GM12878 (cell line): ENCODE measurements around the gene ABR. TPM values are rescaled to one million over a fixed set of nuclear protein-coding genes. Genes with fewer than 3 reads are reported as not detected.

Experiments used
- ATAC-seq: fragments of 200-7000 bp; cut with Tn5 transposase; 3 replicates; pipeline ENCODE4 v1.9.1; 2020; ENCODE audit warnings: mild to moderate bottlenecking, moderate library complexity
- BruUV-seq: library from RNA; stranded (reverse); fragments of 400-500 nt; replicated peaks from 2 replicates; lab custom pipeline; 2021; lab: Mats Ljungman, UMichigan
- CTCF ChIA-PET: fragments of 300-600 bp; sonication (Branson Sonifier 250); formaldehyde crosslinking; extraction: SDS; loops from one replicate; lab custom pipeline; 2021; ENCODE audit warnings: inconsistent platforms; lab: Yijun Ruan, JAX
- POLR2A ChIA-PET: fragments of 350-600 bp; formaldehyde crosslinking; extraction: SDS; loops from one replicate; lab custom pipeline; 2021; ENCODE audit warnings: inconsistent platforms; lab: Charles Lee
- RAD21 ChIA-PET: fragments of 300-600 bp; sonication (Branson Sonifier 250); formaldehyde crosslinking; loops from one replicate; lab custom pipeline; 2023; ENCODE audit warnings: antibody characterized with exemption; ENCODE audit not compliant: unreplicated experiment; lab: Charles Lee
- SMC1A ChIA-PET: fragments of 300-600 bp; sonication (Branson Sonifier 250); formaldehyde crosslinking; loops from one replicate; lab custom pipeline; 2023; ENCODE audit not compliant: unreplicated experiment, uncharacterized antibody; lab: Charles Lee
- DNase-seq: peaks from one replicate; pipeline ENCODE4 v3.0.0-alpha.2; 2011; ENCODE audit warnings: low read depth, low spot score
- FAIRE-seq: peaks from 3 replicates; lab custom pipeline; 2011; peaks lifted over from hg19 to GRCh38; lab: Jason Lieb, UNC
- H2AFZ ChIP-seq: 2 replicates; pipeline ENCODE4 v1.6.0; 2011; ENCODE audit warnings: low read depth, low read length, control low read depth; ENCODE audit not compliant: control insufficient read depth
- H3K27ac ChIP-seq: 2 replicates; pipeline ENCODE4 v1.5.1; 2011; ENCODE audit warnings: control low read depth; ENCODE audit not compliant: control insufficient read depth, insufficient read depth
- H3K27me3 ChIP-seq, 2 experiments: replicated peaks in 1 of 2; 2 replicates each; pipeline versions ENCODE4 v1.6.0 to v1.6.1; 2011; ENCODE audit warnings: low read length in 1 of 2; ENCODE audit not compliant: control insufficient read depth in 2 of 2, insufficient read depth in 2 of 2
- H3K36me3 ChIP-seq, 2 experiments: 2 replicates each; pipeline ENCODE4 v1.5.1; 2011; ENCODE audit warnings: low read length in 1 of 2; ENCODE audit not compliant: control insufficient read depth in 2 of 2, insufficient read depth in 2 of 2
- H3K4me1 ChIP-seq: 2 replicates; pipeline ENCODE4 v1.6.1; 2011; ENCODE audit warnings: mild to moderate bottlenecking, low read length, moderate library complexity, mixed read lengths; ENCODE audit not compliant: control insufficient read depth, insufficient read depth
- H3K4me2 ChIP-seq: 2 replicates; pipeline ENCODE4 v1.6.0; 2011; ENCODE audit warnings: control low read depth; ENCODE audit not compliant: control insufficient read depth, insufficient read depth
- H3K4me3 ChIP-seq: fragments of 200-600 bp; sonication (generic); 2 replicates; pipeline ENCODE4 v1.5.1; 2016
- H3K79me2 ChIP-seq: 2 replicates; pipeline ENCODE4 v1.6.0; 2011; ENCODE audit warnings: low read length; ENCODE audit not compliant: control insufficient read depth, insufficient read depth
- H3K9ac ChIP-seq: 2 replicates; pipeline ENCODE4 v1.8.0; 2011; ENCODE audit warnings: low read length, control low read depth, mixed read lengths; ENCODE audit not compliant: control insufficient read depth, insufficient read depth
- H3K9me3 ChIP-seq: replicated peaks from 3 replicates; pipeline ENCODE4 v1.5.1; 2011; ENCODE audit warnings: mild to moderate bottlenecking, low read length; ENCODE audit not compliant: control insufficient read depth, insufficient read depth
- H4K20me1 ChIP-seq: 2 replicates; pipeline ENCODE4 v1.6.0; 2011; ENCODE audit not compliant: control insufficient read depth, insufficient read depth
- HDAC2 ChIP-seq: fragments of 200-600 bp; sonication (generic); IDR thresholded peaks from 2 replicates; pipeline ENCODE4 v1.6.1; 2017
- HDAC6 ChIP-seq: fragments of 200-600 bp; sonication (generic); IDR thresholded peaks from one replicate; pipeline ENCODE4 v1.8.0; 2017; ENCODE audit warnings: antibody characterized with exemption; ENCODE audit not compliant: unreplicated experiment
- NR2C1 ChIP-seq: fragments of 450-650 bp; IDR thresholded peaks from 2 replicates; pipeline ENCODE4 v1.6.1; 2017; ENCODE audit warnings: antibody characterized with exemption, mild to moderate bottlenecking, moderate library complexity
- PBX3 ChIP-seq: IDR thresholded peaks from 2 replicates; pipeline ENCODE4 v1.6.1; 2011; ENCODE audit warnings: mild to moderate bottlenecking, low read depth, low read length, moderate library complexity; ENCODE audit not compliant: insufficient replicate concordance
- PRDM15 ChIP-seq: fragments of 450-650 bp; formaldehyde crosslinking; IDR thresholded peaks from 2 replicates; pipeline ENCODE4 v1.4.0; 2020; ENCODE audit warnings: mild to moderate bottlenecking, moderate library complexity
- RCOR1 ChIP-seq: conservative IDR thresholded peaks from 2 replicates; pipeline ENCODE4 v1.6.1; 2012; ENCODE audit warnings: low read depth, low read length, improper control_type of control experiment
- WGBS: methylation state at CpG from one replicate; pipeline ENCODE4 v1.1.6; 2016; ENCODE audit warnings: low lambda C conversion rate; ENCODE audit not compliant: insufficient replicate concordance, insufficient coverage; ENCODE audit errors: missing lambda C conversion rate; 5-methylcytosine and 5-hydroxymethylcytosine counted together
- in situ Hi-C: fragments of 300-500 bp; cut with MboI; formaldehyde crosslinking; loops from 9 replicates; pipeline ENCODE4 v1.14.3; 2018; ENCODE audit warnings: mixed read lengths
- intact Hi-C: fragments of 100-400 bp; cut with micrococcal nuclease; formaldehyde crosslinking; loops from one replicate; pipeline ENCODE4 v1.14.2; 2022; ENCODE audit not compliant: unreplicated experiment
- polyA plus RNA-seq, 11 experiments: library from polyadenylated mRNA; depleted of rRNA in 4 of 11; unstranded in 6 of 11; stranded (reverse) in 5 of 11; fragments of >200 nt; fragmentation: Nextera tagmentation in 4 of 11; fragmentation: Illumina TruSeq in 1 of 11; extraction: Ambion mirVana in 4 of 11; extraction: Trizol in 1 of 11; gene quantifications; 1 replicate in 1 of 11; 2 replicates in 10 of 11; pipeline versions ENCODE4 v1.2.1 to v1.2.3, GENCODE V29; 2011 to 2016; ENCODE audit warnings: inconsistent platforms in 2 of 11, missing spikeins in 2 of 11, low read depth in 1 of 11
- total RNA-seq, 4 experiments: library from RNA; depleted of rRNA in 3 of 4; stranded (reverse); fragments of >200 nt in 3 of 4; fragmentation: Illumina TruSeq in 1 of 4; extraction: Trizol in 1 of 4; gene quantifications; 2 replicates each; pipeline versions ENCODE4 v1.2.1 to v1.2.3, GENCODE V29; 2013 to 2021

Gene ABR
- total and polyA plus RNA-seq, 10 of the 15 experiments (the other 5 are each of a cell fraction or from before 2014, with no cell fraction given): 1.4 to 112 (median 30.0) TPM

GRCh38 chr17:962670-963069 lies 217.1 kb downstream of the ABR start:
- no peaks in the 10 kb centered on the region for H3K79me2 ChIP-seq
- no peaks in the 10 kb centered on the region for H3K9me3 ChIP-seq
- FAIRE-seq (no peak), DNase-seq (no peak), ATAC-seq (no peak)
- H3K4me2 ChIP-seq: no peak overlapping the region
- TF ChIP-seq RCOR1 (no peak), NR2C1 (no peak), HDAC2 (no peak), PBX3 (no peak), PRDM15 (CRISPR knock-in tag) (no peak), HDAC6 (no peak)
- in situ Hi-C loops (no loop called here), intact Hi-C loops (no loop called here)
- 56% methylated on average over 11 of the region's 11 CpGs for WGBS
- POLR2A ChIA-PET: no interaction called here
- no peaks in the 10 kb centered on the region for H4K20me1 ChIP-seq
- no peaks in the 10 kb centered on the region for H3K27me3 ChIP-seq
- no TSS peak for BruUV-seq
- CTCF ChIA-PET: no interaction called here
- RAD21 ChIA-PET: no interaction called here
- H3K4me1 ChIP-seq: no peaks in the 10 kb centered on the region
- H3K4me3 ChIP-seq: no peak overlapping the region
- no peaks in the 10 kb centered on the region for H3K36me3 ChIP-seq
- no peak overlapping the region for H3K27ac ChIP-seq
- SMC1A ChIA-PET: no interaction called here
- H3K9ac ChIP-seq: no peak overlapping the region
- H2AFZ ChIP-seq: no peak overlapping the region
